AG09309 (cell line): ENCODE results near the gene FBXO36.

ENCODE experiments used
- DNase-seq: peaks from one replicate; pipeline ENCODE4 v3.0.0-alpha.2; 2010; ENCODE audit warnings: low read depth
- H3K4me3 ChIP-seq: 2 replicates; pipeline ENCODE4 v1.5.1; 2011; ENCODE audit warnings: mild to moderate bottlenecking, low read depth, low read length, moderate library complexity; ENCODE audit not compliant: control insufficient read depth
- CTCF ChIP-seq: IDR thresholded peaks from 2 replicates; pipeline ENCODE4 v1.5.1; 2011; ENCODE audit warnings: mild to moderate bottlenecking, low read depth, low read length, inconsistent platforms; ENCODE audit not compliant: insufficient read depth, control insufficient read depth; ENCODE audit errors: missing control alignments

The FBXO36 gene

GRCh38 chr2:229974266-229974665 is 52.0 kb downstream of the FBXO36 start:
- peak; percentile 88 for DNase-seq
- TF ChIP-seq CTCF, result peak; percentile 39
- no peak overlapping the region for H3K4me3 ChIP-seq

GRCh38 chr2:229980431-229981184 is 58.3 kb downstream of the FBXO36 start:
- no peak overlapping the region for H3K4me3 ChIP-seq
- DNase-seq, result peak; percentile 27
- no peak for TF ChIP-seq CTCF

GRCh38 chr2:229993236-229993635 is 70.9 kb downstream of the FBXO36 start:
- no peak for TF ChIP-seq CTCF
- no peak for DNase-seq
- no peak overlapping the region for H3K4me3 ChIP-seq

GRCh38 chr2:229996320-229996719 is 74.0 kb downstream of the FBXO36 start:
- no peak for DNase-seq
- no peak for TF ChIP-seq CTCF
- no peak overlapping the region for H3K4me3 ChIP-seq

DNA sequence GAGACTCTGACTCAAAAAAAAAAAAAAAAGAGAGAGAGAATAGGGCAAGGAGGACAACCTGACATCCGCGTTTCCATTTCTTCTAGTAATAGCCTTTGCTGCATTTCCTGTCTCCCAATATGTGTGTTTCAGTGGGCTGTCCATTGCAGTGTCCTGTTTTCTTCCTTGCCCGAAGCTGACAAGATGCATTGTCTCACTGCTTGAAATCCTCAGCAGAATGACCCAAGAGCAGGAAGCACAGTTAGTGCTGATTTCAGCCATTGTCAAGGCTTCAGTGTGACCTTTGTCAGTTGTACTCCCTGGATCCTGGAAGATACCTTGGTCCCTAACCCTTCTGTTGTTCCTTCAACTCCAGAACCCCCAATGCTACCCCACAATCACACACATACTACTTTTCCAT is 75.3 kb downstream of the FBXO36 start:
- TF ChIP-seq CTCF, result no peak
- DNase-seq, result no peak
- H3K4me3 ChIP-seq, result no peak overlapping the region

DNA sequence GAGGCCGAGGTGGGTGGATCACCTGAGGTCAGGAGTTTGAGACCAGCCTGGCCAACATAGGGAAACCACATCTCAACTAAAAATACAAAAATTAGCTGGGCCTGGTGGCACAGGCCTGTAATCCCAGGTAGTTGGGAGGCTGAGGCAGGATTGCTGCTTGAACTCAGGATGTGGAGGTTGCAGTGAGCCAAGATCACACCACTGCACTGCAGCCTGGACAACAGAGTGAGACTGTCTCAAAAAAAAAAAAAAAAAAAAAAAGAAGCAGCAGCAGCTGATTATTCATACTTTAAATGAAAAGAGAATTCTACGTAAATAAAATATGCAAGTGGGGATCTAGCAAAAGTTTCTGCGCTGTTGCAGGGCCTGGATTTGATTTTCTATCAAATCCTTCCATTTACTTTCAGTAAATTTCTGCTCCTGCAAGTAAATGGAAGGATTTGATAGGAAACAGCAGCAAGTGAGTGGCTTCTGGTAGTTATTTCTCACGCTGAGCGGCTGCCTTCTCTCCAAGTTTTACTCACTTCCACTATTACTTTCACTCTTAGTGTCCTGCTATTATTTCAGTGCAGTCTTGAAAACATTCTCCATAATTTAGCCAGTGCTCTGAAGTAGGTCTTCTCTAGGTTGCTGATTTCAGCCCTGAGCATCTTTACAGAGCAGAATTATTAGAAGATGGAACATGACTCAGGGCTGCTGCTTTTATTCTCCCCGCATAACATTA is 78.0 kb downstream of the FBXO36 start:
- no peak overlapping the region for H3K4me3 ChIP-seq
- no peak for DNase-seq
- no peak for TF ChIP-seq CTCF
